Left renal cortex interstitium (tissue), 4 donors: ENCODE data around the gene GCH1. TPM values are rescaled to one million over a fixed set of nuclear protein-coding genes. Genes with fewer than 3 reads are reported as not detected.
"Not testable (repeated sequence)": the region's sequence is repeated elsewhere in the genome, so short reads cannot be mapped to it uniquely, and the experiment has no call there.

Experiments
- DNase-seq, 4 donors: peaks; one replicate each; pipeline ENCODE4 v3.0.0-alpha.2; 2013; ENCODE audit warnings: low read depth in 4 of 4, low spot score in 2 of 4, missing footprints in 1 of 4
- polyA plus RNA-seq, 4 donors: library from polyadenylated mRNA; unstranded; fragments of 120-200 nt; gene quantifications; one replicate each; pipeline ENCODE4 v1.2.1, GENCODE V29; 2013; ENCODE audit not compliant: insufficient read length in 4 of 4

GCH1 gene
- polyA plus RNA-seq, 4 donors, result 8.3 to 11.2 (median 10.2) TPM

DNA sequence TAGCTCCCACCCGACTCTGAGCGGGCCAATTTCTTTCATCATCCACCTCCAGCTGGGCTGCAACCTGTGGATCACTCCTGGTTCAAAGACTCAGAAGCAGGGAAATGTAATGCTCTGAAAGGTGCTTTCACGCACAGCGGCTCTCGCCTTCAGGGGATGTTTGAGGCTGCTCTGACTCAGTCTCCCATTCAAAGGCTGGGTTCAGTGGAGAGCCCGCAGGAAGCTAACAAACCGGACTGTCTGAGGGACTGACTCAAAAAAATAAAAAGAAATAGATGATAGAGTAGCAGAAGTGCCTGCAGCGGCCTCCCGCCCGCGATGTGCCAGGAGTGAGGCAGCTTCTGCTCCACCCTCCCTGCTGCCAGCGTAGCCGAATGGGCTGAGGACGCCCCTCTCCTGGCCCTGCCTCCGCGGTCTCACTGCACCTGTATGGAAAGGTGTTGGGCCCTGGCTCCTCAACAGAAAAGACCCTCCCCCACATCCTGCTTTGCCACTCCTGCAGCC, 98.0 kb downstream of the GCH1 start:
- no peak for DNase-seq

DNA sequence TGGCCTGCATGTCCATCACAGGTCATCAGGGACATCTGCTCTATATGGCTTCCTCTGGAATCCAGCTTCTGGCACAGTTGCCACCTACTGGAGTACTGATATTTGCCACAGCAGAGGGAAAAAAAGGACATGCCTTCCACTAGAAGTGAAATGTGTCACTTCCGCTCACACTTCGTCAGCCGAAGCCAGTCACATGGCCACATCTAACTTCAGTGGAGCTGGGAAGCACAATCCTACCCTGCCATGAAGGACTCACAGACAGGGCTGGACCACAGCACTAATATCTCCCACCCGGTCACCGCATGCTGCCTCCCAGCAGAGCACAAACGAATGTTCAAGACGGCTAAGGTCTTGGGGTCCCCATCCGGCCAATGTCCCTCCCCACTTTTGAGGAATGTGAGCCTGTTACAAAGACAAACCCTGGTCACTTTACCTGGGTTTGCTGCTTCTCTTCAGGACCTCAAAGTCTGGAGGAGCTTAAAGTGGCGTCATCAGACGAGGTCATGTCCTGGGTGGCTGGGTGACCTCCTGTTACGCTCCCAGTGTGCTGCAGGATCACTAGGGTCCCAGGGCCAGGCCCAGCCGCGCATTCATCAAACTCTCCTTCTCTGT, 98.6 kb downstream of the GCH1 start:
- DNase-seq, result no peak

DNA sequence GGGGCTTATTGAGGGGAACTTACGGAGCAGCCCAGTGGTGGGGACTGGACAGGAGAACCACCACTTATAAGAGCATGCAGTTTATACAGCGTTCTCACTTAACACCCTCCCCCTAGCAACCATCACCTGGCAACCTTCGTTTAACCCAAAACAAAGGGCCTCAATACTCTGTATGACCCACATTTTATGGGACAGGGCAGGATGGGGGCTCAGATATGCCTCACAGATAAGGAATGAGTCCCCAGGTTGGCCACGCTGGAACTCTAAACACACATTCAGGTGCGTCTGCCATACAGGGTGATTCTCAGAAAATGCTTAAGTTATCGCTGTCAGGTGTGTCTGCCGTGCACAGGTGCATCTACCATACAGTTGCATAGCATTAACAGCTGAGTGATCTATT, 99.2 kb downstream of the GCH1 start:
- DNase-seq, result no peak

- DNase-seq, result not testable (repeated sequence)
Observed at GRCh38 chr14:54801482-54801881, 101.1 kb downstream of the GCH1 start.

- DNase-seq, result no peak
Observed at GRCh38 chr14:54798465-54799124, 104.0 kb downstream of the GCH1 start.

- no peak for DNase-seq
Observed at GRCh38 chr14:54797986-54798385, 104.6 kb downstream of the GCH1 start.

- no peak for DNase-seq
Observed at GRCh38 chr14:54797556-54797955, 105.1 kb downstream of the GCH1 start.

DNA sequence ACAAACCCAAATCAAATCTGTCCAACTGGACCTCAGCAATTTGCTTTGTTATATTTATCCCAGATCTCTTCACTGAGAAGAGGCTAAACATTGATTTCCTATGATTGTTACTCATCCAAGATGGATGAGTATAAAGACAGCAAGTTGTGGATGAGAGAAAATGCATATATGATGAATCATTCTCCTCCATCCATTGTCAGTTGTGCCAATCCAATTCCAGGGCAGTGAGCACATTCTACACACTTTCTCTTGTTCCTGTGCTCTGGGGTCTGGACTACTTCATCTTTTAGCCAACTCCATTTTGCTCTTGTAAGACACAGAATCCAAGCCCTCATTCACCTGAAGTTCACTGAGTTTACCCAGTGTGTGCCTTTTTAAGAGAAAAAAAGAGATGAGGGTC, 105.7 kb downstream of the GCH1 start:
- no peak for DNase-seq

GRCh38 chr14:54794796-54795195, 107.8 kb downstream of the GCH1 start:
- no peak for DNase-seq

DNA sequence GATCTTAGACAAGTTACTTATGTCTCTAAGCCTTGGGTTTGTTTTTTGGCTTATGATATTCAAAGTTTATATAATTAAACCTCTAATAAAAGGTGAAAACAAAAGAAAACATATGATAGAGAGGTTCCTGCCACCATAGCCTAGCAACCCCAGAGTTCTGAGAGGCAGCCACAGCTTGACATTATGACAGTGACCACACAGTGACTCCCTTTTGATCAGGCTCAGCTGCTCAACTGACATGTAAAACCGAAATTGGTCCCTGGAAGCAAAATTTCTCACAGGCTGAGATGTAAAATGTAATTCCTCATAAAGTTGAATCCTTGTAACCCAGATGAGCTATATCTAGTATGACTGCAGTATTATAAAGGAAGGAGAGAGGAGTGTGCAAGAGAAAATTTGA, 108.5 kb downstream of the GCH1 start:
- no peak for DNase-seq

DNA sequence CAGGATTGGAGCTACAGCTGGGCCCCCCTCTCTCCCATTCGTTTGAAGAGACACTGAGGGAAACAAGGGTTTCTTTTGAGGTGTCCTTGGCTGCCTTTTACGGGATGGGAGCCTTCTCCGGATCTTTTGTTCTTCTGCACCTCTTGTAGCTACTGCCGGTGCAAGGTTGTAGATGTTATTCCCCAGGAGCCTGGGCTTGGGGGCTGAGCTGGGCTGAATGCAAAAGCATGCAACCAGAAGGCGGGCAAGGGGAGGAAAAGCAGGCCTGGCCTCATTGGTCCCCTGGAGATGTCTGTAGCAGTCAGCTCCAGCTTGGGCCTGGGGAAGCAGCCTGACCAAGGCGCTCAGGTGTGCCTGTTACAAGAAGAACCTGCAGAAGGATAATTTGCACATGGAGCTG, 110.3 kb downstream of the GCH1 start:
- no peak for DNase-seq

Other genes starting within 250 kb of the GCH1 start
- gene WDHD1, start 124.3 kb upstream of the GCH1 start, polyA plus RNA-seq, result 10 to 100 TPM; 15.3 to 19.8 (median 19.7) TPM
- 10 to 100 TPM; 15.7 to 23.4 (median 18.3) TPM for gene SOCS4, start 124.4 kb upstream of the GCH1 start, polyA plus RNA-seq
- 100 to 1,000 TPM in 2 of 4 donors, 10 to 100 TPM in 2; 90.1 to 128 (median 107) TPM for gene MAPK1IP1L, start 148.8 kb upstream of the GCH1 start, polyA plus RNA-seq
- 10 to 100 TPM; 16.5 to 23.2 (median 22.4) TPM for gene LGALS3, start 226.4 kb upstream of the GCH1 start, polyA plus RNA-seq